Fibroblast of villous mesenchyme (primary cell): ENCODE data around the gene TNFRSF8. TPM values are rescaled to one million over a fixed set of nuclear protein-coding genes. Genes with fewer than 3 reads are reported as not detected.
A peak's percentile ranks its signal among the peaks of the same experiment; 100 is the strongest.

ENCODE experiments used
- DNase-seq: peaks from one replicate; pipeline ENCODE4 v3.0.0-alpha.2; 2010; ENCODE audit warnings: low read depth
- H3K4me3 ChIP-seq: 2 replicates; pipeline ENCODE4 v1.5.1; 2011; ENCODE audit warnings: low read depth, mild to moderate bottlenecking, low read length
- total RNA-seq: library from RNA; depleted of rRNA; stranded (reverse); fragments of >200 nt; gene quantifications from 2 replicates; pipeline ENCODE4 v1.2.3, GENCODE V29; 2012
- TF ChIP-seq, protein P1 (sequence below): IDR thresholded peaks from 2 replicates; pipeline ENCODE4 v1.5.1; 2012; ENCODE audit warnings: low read depth, mild to moderate bottlenecking, low read length; ENCODE audit not compliant: insufficient read depth

Gene TNFRSF8
- total RNA-seq, 1 donor, result 0.86 TPM

DNA sequence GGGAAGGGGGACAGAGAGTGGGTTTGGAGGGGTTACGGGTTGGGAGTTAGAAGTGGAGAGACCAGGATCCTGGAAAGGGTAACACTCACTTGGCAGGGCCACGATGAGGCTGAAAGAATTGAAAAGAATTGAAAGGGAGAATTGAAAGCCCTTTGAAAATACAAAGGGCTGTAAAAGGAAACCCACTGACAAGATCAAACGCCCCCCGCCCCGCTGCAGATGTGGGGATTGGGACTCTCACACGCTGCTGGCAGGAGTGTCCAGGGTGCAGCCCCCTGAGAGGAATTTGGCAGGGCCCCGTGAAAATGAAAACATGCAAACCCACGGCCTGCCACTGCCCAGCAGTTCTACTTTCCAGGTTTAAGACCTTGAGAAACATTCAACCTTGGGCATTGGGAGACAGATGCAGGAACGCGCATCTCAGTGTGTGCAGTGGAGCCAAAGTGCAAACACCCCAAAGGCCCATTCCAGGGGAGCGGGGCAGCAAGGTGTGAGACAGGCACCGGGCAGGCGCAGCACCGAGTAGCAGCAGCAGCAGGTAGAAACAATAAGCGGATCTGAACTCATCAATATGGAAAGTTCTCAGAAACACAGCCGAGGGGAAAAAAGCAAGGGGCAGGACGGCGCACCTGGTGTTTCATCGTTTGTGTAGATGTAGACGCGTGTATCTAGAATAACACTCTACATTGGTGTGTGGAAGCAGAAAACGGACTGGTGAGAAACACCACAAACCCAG, 95.4 kb downstream of the TNFRSF8 start:
- H3K4me3 ChIP-seq, result no peak overlapping the region
- no peak for DNase-seq
- TF ChIP-seq, protein P1, sequence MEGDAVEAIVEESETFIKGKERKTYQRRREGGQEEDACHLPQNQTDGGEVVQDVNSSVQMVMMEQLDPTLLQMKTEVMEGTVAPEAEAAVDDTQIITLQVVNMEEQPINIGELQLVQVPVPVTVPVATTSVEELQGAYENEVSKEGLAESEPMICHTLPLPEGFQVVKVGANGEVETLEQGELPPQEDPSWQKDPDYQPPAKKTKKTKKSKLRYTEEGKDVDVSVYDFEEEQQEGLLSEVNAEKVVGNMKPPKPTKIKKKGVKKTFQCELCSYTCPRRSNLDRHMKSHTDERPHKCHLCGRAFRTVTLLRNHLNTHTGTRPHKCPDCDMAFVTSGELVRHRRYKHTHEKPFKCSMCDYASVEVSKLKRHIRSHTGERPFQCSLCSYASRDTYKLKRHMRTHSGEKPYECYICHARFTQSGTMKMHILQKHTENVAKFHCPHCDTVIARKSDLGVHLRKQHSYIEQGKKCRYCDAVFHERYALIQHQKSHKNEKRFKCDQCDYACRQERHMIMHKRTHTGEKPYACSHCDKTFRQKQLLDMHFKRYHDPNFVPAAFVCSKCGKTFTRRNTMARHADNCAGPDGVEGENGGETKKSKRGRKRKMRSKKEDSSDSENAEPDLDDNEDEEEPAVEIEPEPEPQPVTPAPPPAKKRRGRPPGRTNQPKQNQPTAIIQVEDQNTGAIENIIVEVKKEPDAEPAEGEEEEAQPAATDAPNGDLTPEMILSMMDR, result no peak

DNA sequence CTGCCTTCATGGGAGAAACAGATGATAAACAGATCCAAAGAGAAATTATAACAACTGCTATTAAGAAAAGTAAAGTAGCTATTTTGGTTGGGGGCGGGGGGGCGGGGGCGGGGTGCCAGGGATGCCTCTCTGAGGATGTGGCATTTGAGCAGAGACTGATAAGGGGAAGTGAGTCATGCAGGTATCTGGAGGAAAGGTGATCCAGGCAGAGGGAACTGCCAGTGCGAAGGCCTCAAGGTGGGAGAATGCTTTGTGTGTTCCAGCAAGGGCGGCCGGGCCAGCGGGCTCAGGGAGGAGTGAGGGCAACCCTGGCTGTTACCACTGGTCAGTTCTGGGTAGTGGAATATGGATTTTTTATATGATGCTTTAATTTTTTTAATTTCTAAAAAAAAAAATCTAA, 96.7 kb downstream of the TNFRSF8 start:
- DNase-seq, result no peak
- TF ChIP-seq, protein P1, result no peak
- no peak overlapping the region for H3K4me3 ChIP-seq

DNA sequence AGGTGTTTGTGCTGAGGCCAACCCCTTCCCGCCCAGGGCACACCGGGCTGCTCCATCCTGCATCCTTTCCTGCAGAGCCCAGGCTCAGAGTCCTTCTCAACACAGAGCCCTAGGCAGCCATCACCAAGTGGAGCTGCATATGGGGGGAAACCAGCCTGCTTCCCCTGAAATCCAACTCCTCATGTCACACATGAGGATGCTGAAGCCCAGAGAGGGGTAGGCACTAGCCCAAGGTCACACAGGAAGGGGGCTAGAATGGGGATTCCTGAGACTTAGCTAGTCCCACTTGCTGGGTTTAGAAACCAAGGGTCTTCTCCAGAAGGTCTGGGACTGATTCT, 98.2 kb downstream of the TNFRSF8 start:
- no peak overlapping the region for H3K4me3 ChIP-seq
- TF ChIP-seq, protein P1, result no peak
- no peak for DNase-seq

DNA sequence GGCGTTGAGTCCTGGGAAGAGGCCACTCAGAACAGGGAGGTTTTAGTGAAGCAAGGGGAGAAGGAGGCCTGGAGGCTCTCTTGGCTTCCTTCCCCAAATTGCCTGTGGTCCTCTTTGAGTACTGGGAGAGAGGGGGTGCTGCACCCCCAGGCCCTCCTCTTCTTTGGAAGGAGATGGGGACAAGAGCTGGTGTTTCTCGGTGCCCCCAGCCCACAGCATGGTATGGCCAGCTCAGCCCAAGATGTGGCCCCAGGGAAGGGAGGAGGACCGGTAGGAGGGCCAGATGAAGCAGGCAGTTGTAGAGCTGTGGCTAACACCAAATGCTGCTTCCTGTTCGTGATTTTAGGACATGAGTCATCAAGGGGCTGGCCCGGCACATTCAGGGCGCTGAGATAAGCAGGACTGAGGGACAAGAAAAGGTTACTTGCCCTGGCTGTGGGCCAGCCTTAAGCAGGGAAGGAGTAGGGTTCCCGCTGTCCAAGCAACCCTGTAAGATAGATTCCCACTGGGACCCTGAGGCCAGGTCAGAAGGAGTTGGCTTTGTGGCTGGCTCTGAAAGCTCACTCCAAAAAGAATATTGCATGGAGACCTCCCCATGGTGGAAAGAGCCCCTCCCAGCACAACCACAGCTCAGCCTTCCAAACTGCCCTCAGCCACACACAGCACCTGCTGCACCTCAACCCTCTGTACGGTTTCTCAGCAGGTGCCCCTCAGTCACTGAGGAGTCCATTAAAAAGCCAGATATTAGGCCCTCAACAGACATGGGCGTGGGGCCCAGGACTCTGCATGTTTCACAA, 98.8 kb downstream of the TNFRSF8 start:
- TF ChIP-seq, protein P1, result no peak
- no peak overlapping the region for H3K4me3 ChIP-seq
- peak; percentile 94 for DNase-seq

DNA sequence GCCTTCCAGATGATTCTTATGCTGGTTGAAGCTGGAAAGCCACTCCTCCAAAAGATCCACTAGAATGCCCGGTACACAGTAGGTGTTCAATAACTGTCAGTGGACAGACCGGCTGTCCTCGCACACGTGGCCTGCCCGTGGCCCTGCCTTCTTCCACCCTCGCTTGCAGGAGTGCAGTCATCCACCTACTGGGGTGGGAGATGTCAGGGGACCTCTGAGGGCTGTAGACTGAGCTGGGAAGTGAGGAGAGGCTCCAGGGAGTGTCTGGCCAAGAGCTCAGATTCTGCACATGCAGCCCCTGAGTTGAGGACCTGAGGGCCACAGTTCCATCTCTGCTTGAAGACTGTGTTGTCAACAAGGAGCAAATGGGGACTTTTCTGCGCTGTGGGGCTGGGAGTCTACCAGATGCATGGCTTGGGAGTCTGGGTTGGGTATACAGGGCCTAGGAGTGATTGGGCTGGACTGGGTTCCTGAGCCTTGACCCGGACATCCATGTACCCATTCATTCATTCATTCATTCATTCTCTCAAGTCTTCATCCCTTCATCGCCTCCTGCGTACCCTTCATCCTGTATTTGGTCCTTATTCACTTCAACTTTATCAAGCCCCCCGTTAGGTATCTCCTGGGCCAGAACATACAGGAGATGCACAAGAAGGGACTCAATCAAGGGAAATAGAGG, 99.5 kb downstream of the TNFRSF8 start:
- TF ChIP-seq, protein P1, result no peak
- DNase-seq, result no peak
- no peak overlapping the region for H3K4me3 ChIP-seq

DNA sequence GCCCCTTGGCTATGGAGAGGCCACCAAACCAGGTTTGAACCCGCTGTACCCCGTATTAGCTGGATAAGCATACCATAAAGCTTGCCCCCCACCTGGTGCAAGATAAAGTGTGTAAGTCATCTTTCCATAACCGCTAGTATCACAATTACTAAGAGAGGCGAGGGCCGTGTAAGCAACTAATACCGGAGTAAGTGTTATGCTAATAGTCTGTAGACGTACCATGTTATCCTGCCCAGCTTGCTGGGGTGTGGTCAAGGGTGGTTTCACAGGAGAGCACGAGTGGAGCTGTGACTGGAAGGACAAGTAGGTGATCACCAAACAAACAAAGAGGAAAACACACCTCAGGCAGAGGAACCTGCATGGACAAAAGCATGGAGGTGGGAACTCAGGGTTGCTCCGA, 100.1 kb downstream of the TNFRSF8 start:
- DNase-seq, result no peak
- TF ChIP-seq, protein P1, result no peak
- no peak overlapping the region for H3K4me3 ChIP-seq
